ENCODE data around the gene GFPT2. TPM values are rescaled to one million over a fixed set of nuclear protein-coding genes. Genes with fewer than 3 reads are reported as not detected.

The GFPT2 gene
- total and polyA plus RNA-seq, 9 of the 15 experiments (the other 6 are each of a cell fraction or from before 2014, with no cell fraction given), result 0.07 to 0.14 (median 0.08) TPM; not detected in 6

DNA sequence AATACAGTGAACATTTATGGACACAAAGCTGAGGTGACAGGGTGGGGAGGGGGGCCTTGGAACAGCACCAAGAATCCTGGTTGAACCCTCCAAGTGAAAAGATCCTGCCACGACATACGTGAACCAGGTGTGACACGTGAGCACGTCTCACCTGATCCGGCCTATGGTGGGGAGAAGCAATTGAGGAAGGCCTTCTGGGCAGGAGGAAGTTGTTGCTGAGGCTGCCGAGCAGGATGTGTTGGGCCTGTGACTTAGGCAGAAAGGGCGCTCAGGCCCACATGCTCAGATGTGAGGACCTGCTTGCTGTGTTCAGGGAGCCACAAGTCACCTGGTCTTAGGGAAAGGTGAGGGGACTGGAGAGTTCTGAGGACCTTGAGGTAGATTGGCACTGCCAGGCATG, 58.7 kb downstream of the GFPT2 start (continued):
- TF ChIP-seq RCOR1 (IDR thresholded peaks at IDR 0.05; ENCODE audit: borderline replicate concordance in 1 of 2, low read depth in 2 of 2, low read length in 2 of 2) (no peak), MECOM (CRISPR knock-in tag; IDR thresholded peaks at IDR 0.05) (no peak)

DNA sequence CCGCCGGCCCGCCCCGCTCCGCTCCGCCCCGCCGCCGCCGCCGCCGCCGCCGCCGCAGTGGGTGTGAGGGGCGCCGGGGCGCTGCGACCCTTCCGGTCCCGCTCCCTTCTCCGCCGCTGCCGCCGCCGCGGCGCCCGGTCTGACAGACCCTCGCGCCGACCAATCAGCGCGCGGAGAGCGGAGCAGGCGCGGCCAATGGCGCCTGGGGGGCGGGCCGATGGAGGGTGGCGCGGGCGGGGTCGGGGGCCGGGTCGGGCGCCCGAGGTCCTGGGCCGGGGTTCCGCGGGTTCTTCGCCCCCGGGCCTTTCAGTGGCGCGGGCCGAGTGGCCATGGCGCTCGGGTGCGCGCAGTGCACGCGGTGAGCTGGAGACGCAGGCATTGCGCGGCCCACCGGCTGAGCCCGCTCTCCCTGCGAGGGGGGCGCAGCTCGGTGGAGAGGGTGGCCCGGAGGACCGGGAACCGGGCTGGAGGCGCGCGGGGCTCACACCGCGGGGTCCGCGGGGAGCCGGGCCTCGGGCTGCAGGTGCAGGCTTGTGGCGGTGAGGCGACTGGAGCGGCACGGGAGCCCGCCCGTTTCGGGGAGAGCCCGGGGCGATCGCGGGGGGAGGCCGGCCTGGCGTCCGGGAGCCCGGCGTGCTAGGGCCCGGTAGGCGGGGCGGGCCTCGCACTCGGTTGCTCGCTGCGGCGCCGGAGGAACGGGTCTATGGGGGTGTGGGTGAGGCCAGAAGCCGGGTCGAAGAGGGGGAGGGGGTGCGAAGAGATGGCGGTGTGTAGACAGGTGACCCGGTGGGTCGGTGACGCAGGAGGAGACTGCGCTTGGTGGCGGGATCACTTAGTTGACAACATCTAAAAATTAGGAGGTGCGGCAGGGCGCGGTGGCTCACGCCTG, 60.9 kb downstream of the GFPT2 start, which contains the start of gene MAPK9:
Gene MAPK9, minus strand, starts transcription at position 141 of the 889 bp plus-strand sequence. CDS start 11,522 bp downstream, outside the sequence.
- ATAC-seq (peak; percentile 89), DNase-seq (ENCODE audit: extremely low read depth in 1 of 4, low spot score in 3 of 4) (peak; percentile 90 to 97 (median 97)), FAIRE-seq (no peak)
- peaks cover 13 to 37% of the 10 kb centered on the region in 2 experiments; a peak in 4 of 5 replicates for H3K4me1 ChIP-seq (replicated peaks in 1 of 2; ENCODE audit: control insufficient read depth in 2 of 2, insufficient read depth in 2 of 2, low read length in 2 of 2)
- no TSS peak for BruUV-seq (replicated peaks)
- in situ Hi-C loops (cut with MboI), result no loop called here
- H3K27ac ChIP-seq (ENCODE audit: extremely low read depth, low read depth, low read length), result peak within 1 kb of the TSS; percentile 75
- intact Hi-C loops (cut with micrococcal nuclease), result loop anchor here (2.0 to 10.0 kb wide), 3 partner anchors 87 to 315 kb away; partner anchors contain the start of gene RASGEF1C
- H3K4me2 ChIP-seq (ENCODE audit: insufficient read depth, low read length), result peak within 1 kb of the TSS; percentile 74
- no peaks in the 10 kb centered on the region for H3K27me3 ChIP-seq (ENCODE audit: control insufficient read depth in 2 of 2, insufficient read depth in 2 of 2, low read length in 2 of 2)
- H4K20me1 ChIP-seq (replicated peaks; ENCODE audit: control insufficient read depth, insufficient read depth, low read length), result peaks cover 14% of the 10 kb centered on the region
- peak within 1 kb of the TSS; percentile 70 to 97; a peak in 3 of 4 replicates for H3K9ac ChIP-seq (ENCODE audit: insufficient read depth in 1 of 2, low read depth in 2 of 2, low read length in 2 of 2)
- H3K79me2 ChIP-seq (ENCODE audit: control insufficient read depth, insufficient read depth, low read length), result peaks cover 46% of the 10 kb centered on the region
- ChIA-PET CTCF (ENCODE audit: low intra/inter-chr PET ratio) (interaction anchor here (2.3 kb wide), 1 partner anchor 378 kb away, joined by 12 read pairs; no protein-coding TSS in a partner anchor), POLR2A (interaction anchor here (0.6 kb wide), 1 partner anchor 24 kb away, joined by 3 read pairs; no protein-coding TSS in a partner anchor)
- H3K36me3 ChIP-seq (ENCODE audit: control insufficient read depth, insufficient read depth, low read length), result peaks cover 4% of the 10 kb centered on the region; the same call in 1 of the 3 replicates
- H3K9me3 ChIP-seq (replicated peaks; ENCODE audit: control insufficient read depth, insufficient read depth, low read depth, low read length), result no peaks in the 10 kb centered on the region
- under 1% methylated on average over 54 of the region's 122 CpGs for WGBS (ENCODE audit: insufficient coverage, low coverage, missing lambda C conversion rate)
- H2AFZ ChIP-seq (ENCODE audit: low read depth, low read length), result peak within 1 kb of the TSS; percentile 93
- H3K4me3 ChIP-seq, result peak within 1 kb of the TSS; percentile 93
- no peaks in the 10 kb centered on the region for H3K9me1 ChIP-seq (ENCODE audit: control insufficient read depth, insufficient read depth, low read length)
- TF ChIP-seq ZNF707 (CRISPR knock-in tag; conservative IDR thresholded peaks at IDR 0.05) (no peak), XRCC3 (IDR thresholded peaks at IDR 0.05) (no peak), BMI1 (IDR thresholded peaks at IDR 0.05; ENCODE audit: low read length) (no peak), IRF2 (CRISPR knock-in tag; IDR thresholded peaks at IDR 0.05) (0 out of 2 replicates have a peak, but pooled peaks have one; percentile 58), ZNF584 (CRISPR knock-in tag; IDR thresholded peaks at IDR 0.05; ENCODE audit: low read depth) (no peak), FOSL1 (tag; conservative IDR thresholded peaks at IDR 0.05) (0 out of 2 replicates have a peak, but pooled peaks have one; percentile 2), ZNF780A (CRISPR knock-in tag; IDR thresholded peaks at IDR 0.05) (no peak), SNRNP70 (optimal IDR thresholded peaks at IDR 0.05; ENCODE audit: low read depth, low read length) (no peak), FOS (IDR thresholded peaks at IDR 0.05; ENCODE audit: extremely low read depth, insufficient read length) (peak; percentile 93), ATF1 (CRISPR knock-in tag; IDR thresholded peaks at IDR 0.05) (no peak), ATF1 (tag; IDR thresholded peaks at IDR 0.05) (peak; percentile 39; the same call in 1 of the 2 replicates), ZFX (CRISPR knock-in tag; IDR thresholded peaks at IDR 0.05) (peak; percentile 82), MTA3 (IDR thresholded peaks at IDR 0.05; ENCODE audit: borderline replicate concordance) (peak; percentile 59; the same call in 1 of the 2 replicates), RBM25 (IDR thresholded peaks at IDR 0.05; ENCODE audit: low read depth, low read length, severe bottlenecking) (peak; percentile 99), ZNF696 (CRISPR knock-in tag; conservative IDR thresholded peaks at IDR 0.05) (no peak)
- TF ChIP-seq, protein P1, sequence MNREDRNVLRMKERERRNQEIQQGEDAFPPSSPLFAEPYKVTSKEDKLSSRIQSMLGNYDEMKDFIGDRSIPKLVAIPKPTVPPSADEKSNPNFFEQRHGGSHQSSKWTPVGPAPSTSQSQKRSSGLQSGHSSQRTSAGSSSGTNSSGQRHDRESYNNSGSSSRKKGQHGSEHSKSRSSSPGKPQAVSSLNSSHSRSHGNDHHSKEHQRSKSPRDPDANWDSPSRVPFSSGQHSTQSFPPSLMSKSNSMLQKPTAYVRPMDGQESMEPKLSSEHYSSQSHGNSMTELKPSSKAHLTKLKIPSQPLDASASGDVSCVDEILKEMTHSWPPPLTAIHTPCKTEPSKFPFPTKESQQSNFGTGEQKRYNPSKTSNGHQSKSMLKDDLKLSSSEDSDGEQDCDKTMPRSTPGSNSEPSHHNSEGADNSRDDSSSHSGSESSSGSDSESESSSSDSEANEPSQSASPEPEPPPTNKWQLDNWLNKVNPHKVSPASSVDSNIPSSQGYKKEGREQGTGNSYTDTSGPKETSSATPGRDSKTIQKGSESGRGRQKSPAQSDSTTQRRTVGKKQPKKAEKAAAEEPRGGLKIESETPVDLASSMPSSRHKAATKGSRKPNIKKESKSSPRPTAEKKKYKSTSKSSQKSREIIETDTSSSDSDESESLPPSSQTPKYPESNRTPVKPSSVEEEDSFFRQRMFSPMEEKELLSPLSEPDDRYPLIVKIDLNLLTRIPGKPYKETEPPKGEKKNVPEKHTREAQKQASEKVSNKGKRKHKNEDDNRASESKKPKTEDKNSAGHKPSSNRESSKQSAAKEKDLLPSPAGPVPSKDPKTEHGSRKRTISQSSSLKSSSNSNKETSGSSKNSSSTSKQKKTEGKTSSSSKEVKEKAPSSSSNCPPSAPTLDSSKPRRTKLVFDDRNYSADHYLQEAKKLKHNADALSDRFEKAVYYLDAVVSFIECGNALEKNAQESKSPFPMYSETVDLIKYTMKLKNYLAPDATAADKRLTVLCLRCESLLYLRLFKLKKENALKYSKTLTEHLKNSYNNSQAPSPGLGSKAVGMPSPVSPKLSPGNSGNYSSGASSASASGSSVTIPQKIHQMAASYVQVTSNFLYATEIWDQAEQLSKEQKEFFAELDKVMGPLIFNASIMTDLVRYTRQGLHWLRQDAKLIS (CRISPR knock-in tag; IDR thresholded peaks at IDR 0.05), result no peak

All from K562 (cell line).